ENCODE data around the gene FHL2. TPM values are rescaled to one million over a fixed set of nuclear protein-coding genes. Genes with fewer than 3 reads are reported as not detected.
A peak's percentile ranks its signal among the peaks of the same experiment; 100 is the strongest.
"Not testable (repeated sequence)": the region's sequence is repeated elsewhere in the genome, so short reads cannot be mapped to it uniquely, and the experiment has no call there.

Gene FHL2
- polyA plus RNA-seq, 1 donor from 2014 or later: 0.15 TPM

DNA sequence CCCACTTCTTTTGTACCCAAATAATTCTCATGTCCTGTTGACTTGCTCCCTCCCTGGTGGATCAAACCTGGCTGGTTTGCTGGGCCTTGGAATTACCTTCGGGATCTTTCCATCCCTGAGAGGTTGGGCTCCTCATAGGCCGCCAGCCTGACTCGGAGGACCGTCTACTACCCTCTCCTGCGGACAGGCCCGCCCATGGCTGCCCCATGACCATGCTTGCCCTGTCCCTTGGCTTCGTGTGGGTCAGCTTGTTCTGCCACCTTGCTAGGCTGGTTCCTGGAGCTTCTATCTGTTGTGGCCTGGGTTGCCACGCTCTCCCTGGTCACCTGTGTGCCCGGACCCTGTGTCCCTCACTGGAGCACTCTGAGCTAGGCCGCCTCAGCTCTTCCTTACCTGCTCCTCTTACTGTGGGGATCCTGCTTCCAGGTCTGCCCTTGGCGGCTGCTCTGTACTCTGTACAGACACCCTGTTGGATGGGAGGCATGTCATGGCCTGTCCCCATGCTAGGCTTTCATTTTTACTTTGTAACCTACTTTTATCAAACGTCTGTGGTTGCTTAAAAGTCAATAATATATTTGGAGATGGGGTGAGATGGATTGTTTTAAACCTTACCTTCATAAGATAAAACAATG, 29.7 kb upstream of the FHL2 start:
- Mint-ChIP-seq H3K27me3 (peaks cover 11% of the 10 kb centered on the region), H3K4me3 (no peak overlapping the region), H3K4me1 (no peaks in the 10 kb centered on the region), H3K36me3 (peaks cover 3% of the 10 kb centered on the region), H3K9me3 (peaks cover 0 to 10% (median 7%) of the 10 kb centered on the region in 3 donors), H3K27ac (no peak overlapping the region)

DNA sequence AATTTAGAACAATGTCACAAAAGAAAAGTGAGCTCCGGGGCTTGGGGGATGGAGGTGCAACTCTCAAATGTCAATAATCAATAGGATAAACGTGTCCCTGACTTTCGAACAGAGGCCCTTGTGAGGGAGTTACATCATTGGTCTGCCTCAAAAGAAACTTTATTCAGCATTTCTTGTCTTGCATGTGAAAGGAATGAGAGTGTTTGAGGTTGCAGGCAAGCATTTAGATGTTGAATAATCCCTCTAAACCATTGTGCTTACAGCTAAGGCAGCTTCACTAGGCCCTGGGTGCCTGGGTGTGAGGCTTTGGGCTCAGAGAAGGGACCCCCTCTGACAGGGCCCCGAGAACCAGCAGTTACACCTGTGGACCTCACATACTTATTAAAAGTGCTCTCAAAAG, 28.6 kb upstream of the FHL2 start:
- H3K36me3 Mint-ChIP-seq: peaks cover 4% of the 10 kb centered on the region
- H3K27me3 Mint-ChIP-seq: peaks cover 15% of the 10 kb centered on the region
- peaks cover 0 to 12% (median 7%) of the 10 kb centered on the region in 3 donors for H3K9me3 Mint-ChIP-seq
- no peak overlapping the region for H3K27ac Mint-ChIP-seq
- H3K4me1 Mint-ChIP-seq: no peaks in the 10 kb centered on the region
- H3K4me3 Mint-ChIP-seq: no peak overlapping the region

DNA sequence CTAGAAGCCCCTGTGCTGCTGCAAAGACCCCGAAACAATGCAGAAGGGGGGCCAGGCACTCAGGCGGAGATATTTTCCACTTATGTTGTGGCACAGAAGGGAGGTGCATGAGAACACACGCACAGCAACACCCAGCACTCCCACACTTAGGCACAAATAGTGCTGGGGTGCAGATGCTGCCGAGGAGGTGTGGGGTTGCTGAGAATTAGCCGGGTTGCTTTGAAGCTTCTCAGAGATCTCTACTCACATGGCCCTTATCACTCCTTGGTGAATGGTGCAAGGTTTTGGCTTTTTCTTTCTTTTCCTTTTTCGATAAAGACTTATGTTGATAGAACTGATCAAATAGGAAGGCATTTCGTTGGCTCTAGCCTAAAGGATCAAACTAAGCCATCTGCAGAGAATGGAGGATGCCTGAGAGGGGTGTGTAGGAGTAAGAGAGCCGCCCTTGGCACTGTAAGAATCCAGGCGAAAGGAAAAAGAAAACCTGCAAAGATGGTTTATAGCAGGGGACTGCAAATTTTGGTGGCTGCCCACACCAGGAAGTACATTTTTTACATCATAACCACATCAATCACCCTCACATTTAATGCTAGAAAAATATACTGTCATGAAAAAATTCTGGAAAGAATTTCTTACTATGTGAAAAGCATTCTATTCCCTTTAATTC, 27.9 kb upstream of the FHL2 start:
- no peak overlapping the region for H3K27ac Mint-ChIP-seq
- H3K9me3 Mint-ChIP-seq: peaks cover 0 to 12% (median 7%) of the 10 kb centered on the region in 3 donors
- no peaks in the 10 kb centered on the region for H3K4me1 Mint-ChIP-seq
- H3K4me3 Mint-ChIP-seq: no peak overlapping the region
- H3K36me3 Mint-ChIP-seq: peaks cover 4% of the 10 kb centered on the region
- peaks cover 20% of the 10 kb centered on the region for H3K27me3 Mint-ChIP-seq

DNA sequence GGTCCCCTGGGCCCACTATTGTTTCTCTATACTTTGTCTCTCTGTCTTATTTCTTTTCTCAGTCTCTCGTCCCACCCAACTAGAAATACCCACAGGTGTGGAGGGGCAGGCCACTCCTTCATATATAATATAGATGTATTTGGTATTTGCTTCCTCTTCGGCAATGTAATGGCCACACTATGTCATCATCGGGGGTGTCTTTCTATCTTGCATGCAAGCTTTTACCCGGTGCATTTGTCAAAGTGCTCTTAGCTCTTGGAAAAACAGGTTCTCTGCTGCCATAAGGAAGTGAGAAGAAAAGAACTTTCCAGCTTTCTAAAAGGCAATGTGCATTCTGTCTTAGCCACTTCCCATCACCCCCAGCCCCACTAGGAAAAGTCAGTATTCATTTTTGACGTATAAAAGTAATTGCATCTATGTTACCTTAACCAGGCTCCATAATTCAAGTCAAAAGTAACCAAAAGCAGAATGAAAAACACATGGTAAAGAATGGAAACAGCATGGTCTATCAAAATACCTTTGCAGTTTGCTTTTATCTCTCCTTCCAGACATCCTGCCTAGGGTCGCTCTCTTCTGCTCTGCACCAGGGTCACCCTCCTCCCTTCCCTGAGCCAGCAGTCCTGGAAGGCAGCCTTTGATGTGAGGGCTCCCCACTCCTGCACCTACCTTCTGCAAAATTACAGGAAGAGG, 27.2 kb upstream of the FHL2 start:
- no peak overlapping the region for H3K4me3 Mint-ChIP-seq
- peaks cover 22% of the 10 kb centered on the region for H3K27me3 Mint-ChIP-seq
- H3K36me3 Mint-ChIP-seq: peaks cover 4% of the 10 kb centered on the region
- H3K4me1 Mint-ChIP-seq: no peaks in the 10 kb centered on the region
- peak overlapping the region in 1 of 3 donors; percentile 68 for H3K27ac Mint-ChIP-seq
- H3K9me3 Mint-ChIP-seq: peaks cover 0 to 12% (median 7%) of the 10 kb centered on the region in 3 donors

DNA sequence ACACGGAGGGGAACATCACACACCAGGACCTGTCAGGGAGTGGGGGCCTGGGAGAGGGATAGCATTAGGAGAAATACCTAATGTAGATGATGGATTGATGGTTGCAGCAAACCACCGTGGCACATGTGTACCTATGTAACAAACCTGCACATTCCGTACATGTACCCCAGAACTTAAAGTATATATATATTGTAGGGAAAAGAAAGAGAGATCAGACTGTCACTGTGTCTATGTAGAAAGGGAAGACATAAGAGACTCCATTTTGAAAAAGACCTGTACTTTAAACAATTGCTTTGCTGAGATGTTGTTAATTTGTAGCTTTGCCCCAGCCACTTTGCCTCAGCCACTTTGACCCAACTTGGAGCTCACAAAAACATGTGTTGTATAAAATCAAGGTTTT, 26.0 kb upstream of the FHL2 start:
- not testable (repeated sequence) for H3K4me1 Mint-ChIP-seq, H3K27ac Mint-ChIP-seq, H3K4me3 Mint-ChIP-seq, H3K36me3 Mint-ChIP-seq
- Mint-ChIP-seq H3K27me3 (peaks cover 25% of the 10 kb centered on the region), H3K9me3 (peaks cover 0 to 18% (median 7%) of the 10 kb centered on the region in 3 donors)

DNA sequence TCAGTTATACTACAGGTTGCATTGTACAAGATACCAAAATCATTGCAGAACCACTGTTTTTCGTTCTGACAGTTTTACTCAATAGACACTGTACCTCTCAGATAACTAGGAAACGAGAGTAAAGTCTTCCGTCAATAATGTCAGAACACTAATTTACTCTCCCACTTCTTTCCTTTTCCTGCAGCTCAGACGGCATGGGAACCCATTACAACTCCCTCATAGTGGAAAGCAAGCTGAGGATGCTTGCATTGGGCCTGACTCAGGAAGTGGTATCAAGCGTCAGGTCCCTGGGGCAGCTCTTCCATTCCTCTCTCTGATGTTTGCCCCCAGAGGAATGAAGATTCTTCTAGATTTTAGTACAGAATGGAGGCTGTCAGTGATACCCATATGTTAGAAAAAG, 23.9 kb upstream of the FHL2 start:
- Mint-ChIP-seq H3K27ac (no peak overlapping the region), H3K9me3 (peaks cover 0 to 18% (median 8%) of the 10 kb centered on the region in 3 donors), H3K4me1 (no peaks in the 10 kb centered on the region), H3K36me3 (peaks cover 1% of the 10 kb centered on the region), H3K27me3 (peaks cover 23% of the 10 kb centered on the region), H3K4me3 (no peak overlapping the region)

DNA sequence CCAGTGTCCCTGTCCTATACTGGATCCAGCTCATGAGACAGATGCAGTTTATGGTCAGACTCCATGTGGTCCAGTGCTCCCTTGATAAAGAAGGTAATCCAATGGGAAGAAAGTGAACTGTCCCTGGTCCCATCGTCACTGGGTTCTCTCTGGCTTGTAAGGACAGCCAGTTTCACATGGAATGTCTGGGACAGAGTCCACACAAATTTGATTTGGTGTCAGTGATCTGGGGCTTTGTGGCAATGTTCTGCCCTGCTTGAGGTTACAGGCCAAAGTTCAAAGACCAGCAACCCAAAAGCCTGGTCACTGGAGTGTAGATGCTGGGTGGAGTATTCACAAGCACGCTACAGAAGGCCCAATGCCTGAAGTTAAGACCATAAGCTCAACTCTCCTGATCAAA, 22.2 kb upstream of the FHL2 start:
- H3K27me3 Mint-ChIP-seq: peaks cover 15% of the 10 kb centered on the region
- no peak overlapping the region for H3K4me3 Mint-ChIP-seq
- H3K36me3 Mint-ChIP-seq: peaks cover 1% of the 10 kb centered on the region
- peaks cover 0 to 18% (median 8%) of the 10 kb centered on the region in 3 donors for H3K9me3 Mint-ChIP-seq
- H3K27ac Mint-ChIP-seq: no peak overlapping the region
- no peaks in the 10 kb centered on the region for H3K4me1 Mint-ChIP-seq

DNA sequence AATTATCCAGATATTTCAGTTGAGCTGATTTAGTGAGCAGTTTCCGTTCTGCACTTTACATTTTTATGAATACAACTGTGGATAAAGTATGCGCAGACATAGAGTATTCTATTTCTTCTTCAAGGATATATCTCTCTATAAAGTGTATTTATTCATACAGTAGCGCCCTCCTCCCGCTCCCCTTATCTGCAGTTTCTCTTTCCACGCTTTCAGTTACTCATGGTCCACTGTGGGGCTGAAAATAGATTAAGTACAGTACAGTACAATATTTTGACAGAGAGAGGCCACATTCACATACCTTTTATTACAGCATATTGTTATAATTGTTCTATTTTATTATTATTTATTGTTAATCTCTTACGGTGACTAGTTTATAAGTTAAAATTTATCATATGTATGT, 19.7 kb upstream of the FHL2 start:
- H3K27ac Mint-ChIP-seq: no peak overlapping the region
- H3K4me3 Mint-ChIP-seq: no peak overlapping the region
- H3K27me3 Mint-ChIP-seq: peaks cover 17% of the 10 kb centered on the region
- H3K9me3 Mint-ChIP-seq: peaks cover 0 to 13% (median 4%) of the 10 kb centered on the region in 3 donors
- no peaks in the 10 kb centered on the region for H3K4me1 Mint-ChIP-seq
- H3K36me3 Mint-ChIP-seq: peaks cover 1% of the 10 kb centered on the region

DNA sequence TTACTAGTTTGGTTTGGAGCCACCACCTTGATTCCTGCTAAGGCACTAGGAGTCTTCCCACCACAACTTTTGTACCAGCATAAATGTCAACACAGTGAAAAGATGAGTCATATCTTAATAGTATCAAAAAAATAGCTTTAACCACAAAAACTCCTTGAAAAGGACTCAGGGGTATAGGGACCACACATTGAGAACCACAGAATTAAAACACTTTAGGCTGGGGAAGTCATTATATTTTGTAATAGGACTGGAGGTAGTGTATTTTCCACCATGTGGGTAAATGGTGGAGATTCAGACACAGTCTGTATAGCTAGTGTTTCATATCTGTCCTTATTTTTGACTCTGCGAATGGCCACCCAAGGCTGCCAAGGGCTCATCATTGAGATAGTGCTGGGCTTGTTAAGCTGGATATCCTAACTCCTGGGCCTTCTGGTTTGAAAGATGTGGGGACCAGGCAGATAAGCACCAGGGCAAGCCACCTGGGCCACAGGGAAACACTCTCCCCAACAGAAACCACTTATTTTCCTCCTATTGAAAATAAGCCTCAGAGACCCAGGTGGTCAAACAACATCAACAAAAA, 19.1 kb upstream of the FHL2 start:
- no peak overlapping the region for H3K4me3 Mint-ChIP-seq
- H3K9me3 Mint-ChIP-seq: peaks cover 0 to 11% (median 4%) of the 10 kb centered on the region in 3 donors
- H3K27ac Mint-ChIP-seq: no peak overlapping the region
- peaks cover 19% of the 10 kb centered on the region for H3K27me3 Mint-ChIP-seq
- H3K4me1 Mint-ChIP-seq: peaks cover 0 to 2% (median 0%) of the 10 kb centered on the region in 3 donors
- no peaks in the 10 kb centered on the region for H3K36me3 Mint-ChIP-seq

DNA sequence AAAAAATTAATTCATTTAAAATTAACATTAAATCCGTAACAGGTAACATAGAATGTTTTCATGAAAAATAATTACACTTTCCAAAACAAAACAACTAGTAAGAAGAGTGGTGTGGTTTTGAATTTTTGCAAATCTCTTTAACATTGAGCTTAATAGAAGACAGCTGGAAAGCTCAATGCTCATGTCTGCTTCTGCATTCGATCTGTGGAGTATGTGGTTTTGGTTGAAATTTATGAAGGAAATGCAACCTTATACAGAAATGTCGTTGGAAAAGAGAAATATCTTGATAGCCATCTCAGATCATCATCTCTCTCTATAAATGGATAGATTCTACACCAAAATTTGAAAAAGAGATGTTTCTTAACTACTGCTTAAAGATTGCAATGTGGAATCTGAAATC, 17.3 kb upstream of the FHL2 start:
- H3K9me3 Mint-ChIP-seq: peaks cover 0 to 11% (median 6%) of the 10 kb centered on the region in 3 donors
- H3K4me3 Mint-ChIP-seq: no peak overlapping the region
- peaks cover 18% of the 10 kb centered on the region for H3K27me3 Mint-ChIP-seq
- H3K27ac Mint-ChIP-seq: no peak overlapping the region
- H3K36me3 Mint-ChIP-seq: peaks cover 3% of the 10 kb centered on the region
- H3K4me1 Mint-ChIP-seq: peaks cover 0 to 5% (median 5%) of the 10 kb centered on the region in 3 donors

DNA sequence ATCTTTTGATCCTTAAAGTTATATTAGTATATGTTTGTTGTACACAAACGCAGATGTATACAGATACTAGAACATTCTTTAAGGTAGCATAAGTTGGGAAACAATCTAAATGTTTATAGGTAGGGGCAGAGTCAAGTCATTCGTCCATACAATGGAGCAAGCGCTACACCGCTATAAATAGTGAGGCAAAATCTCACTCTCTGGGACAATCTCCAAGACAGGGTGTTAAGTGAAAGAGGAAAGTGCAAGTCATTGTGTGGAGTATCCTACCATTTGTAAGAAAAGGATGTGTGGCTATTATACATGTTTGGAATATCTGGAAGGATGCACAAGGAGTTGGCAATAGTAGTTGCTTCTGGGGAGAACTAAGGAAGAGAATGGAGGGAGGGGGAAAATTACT, 16.2 kb upstream of the FHL2 start:
- no peak overlapping the region for H3K4me3 Mint-ChIP-seq
- H3K27ac Mint-ChIP-seq: no peak overlapping the region
- H3K9me3 Mint-ChIP-seq: peaks cover 0 to 6% (median 6%) of the 10 kb centered on the region in 3 donors
- peaks cover 3% of the 10 kb centered on the region for H3K36me3 Mint-ChIP-seq
- peaks cover 0 to 5% (median 5%) of the 10 kb centered on the region in 3 donors for H3K4me1 Mint-ChIP-seq
- H3K27me3 Mint-ChIP-seq: peaks cover 15% of the 10 kb centered on the region

DNA sequence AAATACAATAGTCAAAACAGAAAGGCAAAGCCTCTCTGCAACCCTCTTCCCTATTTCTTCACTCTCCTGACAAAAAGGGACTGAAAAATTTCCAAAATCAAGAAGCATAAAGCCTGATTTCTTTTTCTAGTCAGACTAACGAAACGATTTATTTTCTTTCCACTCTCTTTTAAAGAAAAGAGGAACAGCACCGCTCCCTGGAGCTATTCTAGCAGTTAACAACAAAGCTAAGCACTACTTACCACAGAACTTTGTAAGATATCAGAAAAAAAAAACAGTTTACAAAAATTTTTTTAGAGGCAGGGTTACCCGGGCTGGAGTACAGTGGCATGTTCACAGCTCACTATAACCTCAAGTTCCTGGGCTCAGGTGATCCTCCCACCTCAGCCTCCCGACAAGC, 14.4 kb upstream of the FHL2 start:
- Mint-ChIP-seq H3K9me3 (peaks cover 0 to 4% (median under 1%) of the 10 kb centered on the region in 3 donors), H3K4me3 (no peak overlapping the region), H3K4me1 (peaks cover 0 to 5% (median 5%) of the 10 kb centered on the region in 3 donors), H3K27ac (peak overlapping the region in 1 of 3 donors; percentile 47), H3K27me3 (peaks cover 18% of the 10 kb centered on the region), H3K36me3 (peaks cover 3% of the 10 kb centered on the region)

DNA sequence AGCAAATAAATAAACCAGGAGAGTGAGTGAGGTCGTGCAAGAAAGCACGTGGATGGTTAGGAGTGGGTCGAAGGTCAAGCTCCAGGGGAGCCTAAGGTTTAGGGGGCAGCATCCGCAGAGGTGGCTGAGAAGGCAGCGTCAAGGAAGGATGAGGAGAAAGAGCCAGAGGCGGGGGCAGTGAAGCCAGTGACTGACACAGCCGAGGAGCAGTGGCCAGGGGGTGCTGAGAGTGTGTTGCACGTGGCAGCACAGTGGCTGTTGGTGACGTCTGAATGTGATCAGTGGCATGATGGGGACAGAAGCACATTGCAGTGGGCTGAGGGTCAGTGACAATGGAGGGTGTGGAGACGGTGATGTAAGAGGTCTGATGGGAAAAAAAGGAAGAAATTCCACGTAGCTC, 13.7 kb upstream of the FHL2 start:
- H3K9me3 Mint-ChIP-seq: peaks cover 0 to 4% (median 0%) of the 10 kb centered on the region in 3 donors
- H3K4me1 Mint-ChIP-seq: peaks cover 0 to 5% (median 5%) of the 10 kb centered on the region in 3 donors
- peak overlapping the region in 1 of 3 donors; percentile 47 for H3K27ac Mint-ChIP-seq
- H3K36me3 Mint-ChIP-seq: peaks cover 3% of the 10 kb centered on the region
- peaks cover 18% of the 10 kb centered on the region for H3K27me3 Mint-ChIP-seq
- peak overlapping the region in 1 of 4 donors; percentile 29 for H3K4me3 Mint-ChIP-seq

DNA sequence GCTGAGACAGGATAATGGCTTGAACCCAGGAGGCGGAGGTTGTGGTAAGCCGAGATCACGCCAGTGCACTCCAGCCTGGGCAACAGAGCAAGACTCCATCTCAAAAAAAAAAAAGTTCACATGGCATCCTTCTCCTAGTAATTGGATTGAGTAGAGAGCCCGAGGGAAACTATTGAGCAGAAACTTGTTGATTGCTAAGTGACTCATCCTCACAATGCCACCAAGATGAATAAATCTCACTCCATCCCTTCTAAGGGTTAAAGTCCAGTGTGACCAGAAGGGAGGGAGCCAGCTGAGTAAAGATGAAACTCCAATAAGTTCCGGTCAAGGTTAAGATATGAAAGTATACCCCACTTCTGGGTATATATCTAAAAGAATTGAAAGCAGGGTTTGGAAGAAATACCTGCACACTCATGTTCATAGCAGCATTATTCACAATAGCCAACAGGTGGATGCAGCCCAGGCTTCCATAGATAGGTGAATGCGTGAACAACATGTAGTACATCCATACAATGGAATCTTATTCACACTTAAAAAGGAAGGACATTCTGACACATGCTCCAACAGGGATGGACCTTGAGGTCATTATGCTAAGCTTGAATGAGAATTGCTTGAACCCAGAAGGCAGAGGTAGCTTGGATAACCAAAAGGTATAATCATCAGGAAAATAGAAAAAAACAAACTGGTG, 13.0 kb upstream of the FHL2 start:
- peaks cover 0 to 4% (median 0%) of the 10 kb centered on the region in 3 donors for H3K9me3 Mint-ChIP-seq
- H3K4me3 Mint-ChIP-seq: no peak overlapping the region
- H3K36me3 Mint-ChIP-seq: peaks cover 3% of the 10 kb centered on the region
- peaks cover 0 to 5% (median 5%) of the 10 kb centered on the region in 3 donors for H3K4me1 Mint-ChIP-seq
- H3K27me3 Mint-ChIP-seq: peaks cover 18% of the 10 kb centered on the region
- no peak overlapping the region for H3K27ac Mint-ChIP-seq

Data from IgD-negative memory B cell (primary cell).